Gastroesophageal sphincter (tissue), 3 donors: ENCODE data around the gene TANGO6.

Experiments used
- CTCF ChIP-seq, 4 experiments: fragments of 200-600 bp in 2 of 4; fragments of 450-650 bp in 2 of 4; sonication (generic) in 1 of 4; IDR thresholded peaks; one replicate each; pipeline ENCODE4 v1.5.1; 2017 to 2019; ENCODE audit warnings: antibody characterized with exemption in 4 of 4, mild to moderate bottlenecking in 2 of 4, moderate library complexity in 2 of 4
- EP300 ChIP-seq: sonication (generic); formaldehyde crosslinking; IDR thresholded peaks from one replicate; pipeline ENCODE4 v1.6.1; 2017; ENCODE audit warnings: antibody characterized with exemption, mild to moderate bottlenecking
- POLR2A ChIP-seq, 2 donors: fragments of 450-650 bp; IDR thresholded peaks; one replicate each; pipeline ENCODE4 v1.6.1; 2017; ENCODE audit warnings: antibody characterized with exemption in 2 of 2, mild to moderate bottlenecking in 2 of 2, moderate library complexity in 1 of 2

DNA sequence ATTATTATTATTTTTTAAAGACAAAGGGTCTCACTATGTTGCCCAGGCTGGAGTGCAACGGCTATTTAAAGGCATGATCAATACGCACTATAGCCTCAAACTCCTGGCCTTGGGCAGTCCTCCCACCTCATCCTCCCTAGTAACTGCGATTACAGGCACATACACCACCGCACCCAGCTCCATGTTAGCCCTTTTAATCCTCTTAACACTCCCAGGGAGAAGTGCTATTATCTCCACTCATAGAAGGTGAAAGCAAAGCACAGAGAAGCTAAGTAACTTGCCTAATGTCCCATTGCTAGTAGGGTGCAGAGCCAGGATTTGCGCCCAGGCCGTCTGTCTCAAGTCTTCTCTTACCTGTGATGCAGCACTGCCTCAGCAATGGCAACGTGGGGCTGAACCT, 267.1 kb downstream of the TANGO6 start:
- TF ChIP-seq CTCF (IDR thresholded peaks at IDR 0.05) (no peak), EP300 (no peak), POLR2A (IDR thresholded peaks at IDR 0.05) (no peak)
